SU-DHL-6 (cell line): ENCODE measurements around the gene MEF2D.

Source experiments
- CTCF ChIP-seq: fragments of 200-600 bp; sonication (generic); IDR thresholded peaks from one replicate; pipeline ENCODE4 v1.5.1; 2017; ENCODE audit warnings: antibody characterized with exemption, mild to moderate bottlenecking, low read length, moderate library complexity; ENCODE audit not compliant: insufficient read depth, poor library complexity, severe bottlenecking
- EZH2phosphoT487 ChIP-seq: fragments of 200-600 bp; sonication (generic), shearing (Covaris generic); conservative IDR thresholded peaks from 2 replicates; pipeline ENCODE4 v1.6.1; 2018; ENCODE audit warnings: mild to moderate bottlenecking, antibody characterized with exemption, low read length, moderate library complexity, mixed read lengths

DNA sequence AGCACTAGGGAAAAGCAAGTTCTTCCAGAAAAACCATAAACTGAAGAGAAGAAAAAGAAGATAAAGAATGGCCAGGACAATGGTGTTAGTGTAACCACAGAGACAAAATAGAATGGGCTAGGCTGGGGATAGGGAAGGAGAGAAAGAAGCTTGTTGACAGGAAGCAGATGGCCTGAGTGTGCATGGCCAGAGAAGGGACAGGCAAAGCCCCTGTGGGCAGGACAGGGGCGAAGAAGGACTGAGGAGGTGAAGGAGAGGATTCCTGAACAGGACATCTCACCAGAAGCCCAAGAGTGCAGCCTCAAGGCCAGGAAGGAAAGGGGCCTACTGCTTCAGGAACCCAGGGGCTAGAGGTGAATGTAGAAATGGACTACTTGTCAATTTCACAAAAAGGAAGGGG is 42.5 kb upstream of the MEF2D start:
- TF ChIP-seq CTCF (no peak), EZH2phosphoT487 (no peak)
